Stimulated activated CD4-positive, alpha-beta T cell treated with anti-CD3 and anti-CD28 coated beads, Interleukin-15, amount 100 ng/mL, for 48 hours (primary cell): ENCODE results near the gene LPAR5.

ENCODE experiments used
- DNase-seq, 2 donors: peaks; one replicate each; pipeline ENCODE4 v3.0.0-alpha.2; 2020; ENCODE audit warnings: low read depth in 2 of 2

Gene LPAR5

GRCh38 chr12:6639151-6639801, 3.5 kb upstream of the LPAR5 start:
- no peak for DNase-seq

DNA sequence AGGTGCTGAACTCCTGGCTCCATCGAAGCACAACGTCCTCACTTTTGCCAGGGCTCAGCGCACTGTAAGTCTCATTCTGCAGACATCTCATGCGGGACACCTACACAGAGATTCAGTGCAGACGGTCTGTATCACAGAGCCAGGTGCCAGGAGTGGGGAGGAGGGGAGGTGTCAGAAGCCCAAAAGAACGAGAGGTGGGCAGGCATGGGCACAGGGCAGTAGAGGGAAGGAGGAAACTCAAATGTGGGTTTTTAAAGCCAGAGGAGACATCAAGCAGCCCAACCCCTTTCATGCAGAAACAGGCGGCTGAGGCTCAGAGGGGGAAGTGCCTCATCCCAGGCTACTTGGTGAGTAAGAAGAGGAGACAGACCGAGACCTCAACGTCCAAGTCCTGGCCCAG, 2.5 kb upstream of the LPAR5 start:
- no peak for DNase-seq

GRCh38 chr12:6635375-6635855, 344 bp downstream of the LPAR5 start:
- peak in 1 of 2 donors; percentile 56 for DNase-seq

DNA sequence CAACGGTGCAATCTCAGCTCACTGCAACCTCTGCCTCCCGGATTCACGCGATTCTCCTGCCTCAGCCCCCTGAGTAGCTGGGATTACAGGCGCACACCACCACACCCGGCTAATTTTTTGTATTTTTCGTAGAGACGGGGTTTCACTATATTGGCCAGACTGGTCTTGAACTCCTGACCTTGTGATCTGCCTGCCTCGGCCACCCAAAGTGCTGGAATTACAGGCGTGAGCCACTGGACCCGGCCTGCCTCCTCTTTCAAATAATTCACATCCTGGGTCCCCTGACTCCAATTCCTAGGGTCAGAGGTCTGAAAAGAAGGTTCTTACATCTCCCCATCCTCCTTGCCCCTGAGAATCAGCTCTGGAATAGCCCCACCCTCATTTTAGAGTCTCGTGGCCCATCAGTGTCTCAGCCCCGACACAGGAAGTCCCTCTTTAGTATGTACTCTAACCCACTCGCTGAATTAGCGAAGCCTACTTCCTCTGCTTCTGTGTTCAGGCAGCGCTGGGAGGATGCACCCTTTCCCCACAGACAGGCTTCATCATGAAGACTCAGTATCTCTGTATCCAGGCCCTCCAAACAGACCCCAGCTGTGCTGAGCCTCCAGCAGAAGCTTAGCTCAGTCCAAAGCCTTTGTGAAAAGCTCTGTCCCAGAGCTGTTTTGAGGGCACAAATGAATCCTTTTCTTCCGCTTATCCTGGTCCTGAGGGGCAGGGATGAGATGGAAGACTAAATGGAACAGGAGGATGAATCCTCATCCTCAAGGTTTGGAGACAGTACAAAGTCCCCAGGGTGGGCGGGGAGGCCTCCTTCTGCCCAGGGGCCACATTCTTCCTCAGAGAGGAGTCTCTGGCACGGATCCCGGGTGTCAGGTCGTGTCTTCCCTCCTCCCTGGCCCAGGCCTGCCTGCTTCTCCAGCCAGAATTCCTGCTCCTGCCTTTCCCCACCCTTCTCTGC, 3.5 kb downstream of the LPAR5 start:
- DNase-seq: no peak

GRCh38 chr12:6631549-6631961, 4.2 kb downstream of the LPAR5 start:
- no peak for DNase-seq

DNA sequence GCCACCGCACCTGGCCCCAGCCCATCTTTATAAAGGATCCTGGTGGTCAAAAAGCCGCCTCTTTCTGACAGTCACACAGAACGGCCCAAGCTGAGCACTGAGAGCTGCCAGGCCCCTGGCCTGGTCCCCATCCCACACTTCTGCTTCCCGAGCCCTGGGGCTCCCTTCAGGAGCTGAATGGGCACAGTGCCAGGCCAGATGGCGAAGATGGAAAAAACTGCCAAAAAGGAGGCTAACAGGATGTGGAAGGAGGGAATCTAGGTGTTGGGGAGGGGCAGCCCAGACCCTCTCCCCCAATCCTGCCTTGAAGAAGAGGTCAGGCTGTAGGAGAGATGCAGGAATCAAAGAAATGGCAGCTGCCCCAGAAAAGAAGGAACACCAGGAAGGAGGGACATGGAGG, 5.0 kb downstream of the LPAR5 start:
- no peak for DNase-seq

- no peak for DNase-seq
Measured at GRCh38 chr12:6627616-6628015, 8.1 kb downstream of the LPAR5 start.

DNA sequence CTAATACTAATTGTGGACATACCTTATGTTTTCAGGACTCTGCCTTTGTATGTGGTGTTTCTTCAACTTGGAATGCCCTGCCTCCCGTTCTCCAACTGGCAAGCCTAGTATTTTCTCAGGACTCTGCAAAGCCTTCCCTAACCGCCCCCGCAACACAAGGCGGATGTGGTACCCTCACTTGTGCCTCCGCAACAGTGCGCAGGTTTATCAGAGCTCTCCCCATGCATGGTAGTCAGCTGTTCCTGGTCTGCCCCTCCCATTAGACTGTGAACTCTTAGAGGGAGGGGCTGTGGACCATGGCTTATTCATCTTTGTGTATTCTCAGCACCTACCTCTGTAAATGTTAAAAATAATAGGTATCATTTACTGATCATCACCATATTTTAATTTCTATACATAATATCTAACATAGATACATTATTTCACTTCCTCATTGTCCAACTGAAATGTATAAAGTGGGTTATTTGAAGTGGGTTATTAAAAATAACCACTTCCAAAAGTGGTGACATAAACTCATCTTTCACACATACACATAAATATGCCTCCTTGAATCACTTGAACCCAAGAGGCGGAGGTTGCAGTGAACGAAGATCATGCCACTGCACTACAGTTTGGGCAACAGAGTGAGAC, 9.0 kb downstream of the LPAR5 start:
- no peak for DNase-seq

GRCh38 chr12:6620885-6621274, 14.9 kb downstream of the LPAR5 start:
- no peak for DNase-seq

GRCh38 chr12:6620137-6620884, 15.4 kb downstream of the LPAR5 start:
- no peak for DNase-seq

DNA sequence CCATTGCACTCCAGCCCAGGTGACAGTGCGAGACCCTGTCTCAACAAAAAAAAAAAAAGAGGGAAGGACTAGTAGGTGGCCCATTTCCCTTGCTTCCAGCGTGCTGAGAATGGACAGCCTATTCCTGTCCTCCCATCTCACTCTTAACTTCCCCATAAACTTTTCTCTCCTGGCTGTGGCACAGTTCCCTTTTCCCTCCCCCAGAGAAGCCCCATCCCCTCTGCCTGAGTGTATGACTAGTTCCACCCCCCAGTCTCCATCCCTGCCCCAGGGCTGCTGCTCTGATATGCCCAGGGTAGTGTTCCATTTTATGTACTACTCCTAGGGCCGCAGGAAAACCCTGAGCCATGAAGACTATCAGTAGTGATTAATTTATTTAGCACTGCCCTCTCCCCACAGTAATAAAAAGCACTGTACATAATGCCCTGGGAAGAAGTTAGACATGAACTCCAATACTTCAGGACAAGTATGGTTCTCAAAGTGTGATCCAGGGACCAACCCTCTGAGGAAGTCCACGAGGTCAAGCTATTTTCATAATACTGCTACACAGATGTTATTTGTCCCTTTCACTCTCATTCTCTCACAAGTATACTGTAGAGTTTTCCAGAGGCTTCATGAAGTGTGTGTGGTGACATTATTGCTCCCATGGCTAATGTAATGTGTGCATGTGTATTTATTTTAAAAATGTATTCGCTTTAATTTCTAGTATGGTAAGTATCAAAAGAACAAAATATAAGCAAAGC, 17.1 kb downstream of the LPAR5 start:
- no peak for DNase-seq

GRCh38 chr12:6615802-6616201, 20.0 kb downstream of the LPAR5 start:
- no peak for DNase-seq

DNA sequence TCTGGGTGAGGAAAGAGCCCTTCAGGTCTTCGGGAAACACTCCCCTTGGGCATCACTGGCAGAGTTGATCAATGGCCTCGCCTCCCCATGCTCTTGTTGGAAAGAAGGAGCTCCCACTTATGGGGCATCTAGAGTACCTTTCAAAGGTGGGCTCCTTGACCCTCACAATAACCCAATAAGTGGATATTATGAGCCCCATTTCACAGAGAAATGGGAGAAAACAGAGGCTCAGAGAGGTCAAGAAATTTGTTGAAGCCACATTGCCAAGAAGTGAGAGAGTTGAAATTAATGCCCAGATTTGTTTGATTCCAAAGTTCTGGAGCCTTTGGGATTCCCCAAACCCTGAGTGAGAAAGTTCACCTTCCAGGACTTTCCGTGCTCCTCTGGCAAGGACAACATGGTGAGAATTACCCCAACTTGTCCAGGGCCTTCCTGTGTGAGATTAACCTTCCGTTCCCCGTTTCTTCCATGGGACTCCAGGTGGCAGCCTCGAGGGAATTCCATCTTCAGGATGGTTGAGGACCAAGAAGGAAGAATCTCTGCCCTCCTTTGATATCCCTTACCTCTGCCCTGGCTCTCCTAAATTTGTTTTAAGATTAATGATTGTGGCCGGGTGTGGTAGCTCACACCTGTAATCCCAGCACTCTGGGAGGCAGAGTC, 21.1 kb downstream of the LPAR5 start:
- no peak for DNase-seq

DNA sequence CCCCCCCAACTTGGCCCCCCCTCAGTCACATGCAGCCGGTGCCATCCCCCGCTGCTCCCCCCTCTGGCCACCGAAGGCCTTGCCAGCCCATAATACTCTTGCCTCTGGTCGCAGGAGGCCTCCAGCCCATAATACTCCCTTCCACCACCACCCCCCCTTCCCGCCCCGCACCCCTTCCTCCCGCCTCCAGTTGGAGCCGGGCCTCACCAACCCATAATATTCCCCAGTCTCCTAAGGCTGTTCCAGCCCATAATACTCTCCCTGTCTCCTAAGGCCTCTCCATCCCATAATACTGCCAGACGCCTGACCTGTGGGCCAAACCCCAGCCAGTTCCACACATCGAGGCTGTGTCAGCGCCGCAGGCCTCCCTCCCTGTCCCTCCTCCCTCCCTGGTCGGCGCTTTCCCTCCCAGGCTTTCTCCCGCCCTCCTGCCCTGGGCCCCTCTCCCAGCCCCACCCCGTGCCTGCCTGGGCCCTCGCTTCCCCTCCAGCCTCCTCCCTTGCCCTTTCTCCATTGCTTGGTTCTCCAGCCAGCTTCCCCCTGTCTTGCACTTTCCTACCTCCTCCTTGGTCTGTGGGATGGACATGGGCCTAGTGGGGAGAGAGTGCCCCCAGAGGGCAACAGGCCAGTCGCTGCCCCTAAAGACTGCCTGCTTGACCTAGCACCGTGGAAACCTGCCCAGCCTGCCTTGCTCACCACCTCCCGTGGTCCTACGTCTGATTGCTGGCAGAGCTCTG, 21.8 kb downstream of the LPAR5 start:
- DNase-seq: no peak

- DNase-seq: no peak
Measured at GRCh38 chr12:6613015-6613775, 22.6 kb downstream of the LPAR5 start.

DNA sequence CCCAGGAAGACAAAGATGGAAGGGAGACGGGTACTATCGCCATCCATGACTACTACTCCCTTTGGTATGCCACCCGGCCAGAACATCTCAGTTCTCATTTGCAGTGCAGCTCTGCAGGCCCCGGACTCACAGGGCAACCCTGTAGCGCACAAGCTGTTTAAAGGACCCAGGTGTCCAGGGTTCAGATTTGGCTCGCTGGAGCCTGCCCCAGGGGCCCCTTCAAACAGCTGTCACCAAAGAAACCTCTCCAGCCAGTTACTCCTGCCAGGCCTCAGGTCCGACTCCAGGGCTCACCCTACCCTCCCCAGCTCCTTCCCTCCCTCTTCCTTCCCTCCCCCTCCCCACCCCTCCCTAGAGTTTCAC, 23.1 kb downstream of the LPAR5 start:
- no peak for DNase-seq

DNA sequence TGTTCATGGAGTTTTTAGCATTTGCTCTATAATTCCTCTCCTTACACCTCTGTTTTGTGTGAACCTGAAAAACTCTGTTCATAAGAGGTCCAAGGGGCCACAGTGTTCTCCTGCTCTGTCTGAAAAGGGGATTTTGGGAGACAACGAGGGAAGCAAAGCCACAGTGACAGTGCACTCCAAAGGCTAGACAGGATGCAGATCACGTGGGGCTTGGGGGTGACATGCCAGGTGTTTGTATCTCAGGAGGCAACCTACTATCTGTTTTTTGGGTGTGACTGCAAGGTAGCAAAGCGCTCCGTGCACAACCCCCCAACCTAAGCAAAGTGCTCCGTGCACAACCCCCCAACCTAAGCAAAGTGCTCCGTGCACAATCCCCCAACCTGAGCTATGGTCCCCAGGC, 23.5 kb downstream of the LPAR5 start:
- no peak for DNase-seq

DNA sequence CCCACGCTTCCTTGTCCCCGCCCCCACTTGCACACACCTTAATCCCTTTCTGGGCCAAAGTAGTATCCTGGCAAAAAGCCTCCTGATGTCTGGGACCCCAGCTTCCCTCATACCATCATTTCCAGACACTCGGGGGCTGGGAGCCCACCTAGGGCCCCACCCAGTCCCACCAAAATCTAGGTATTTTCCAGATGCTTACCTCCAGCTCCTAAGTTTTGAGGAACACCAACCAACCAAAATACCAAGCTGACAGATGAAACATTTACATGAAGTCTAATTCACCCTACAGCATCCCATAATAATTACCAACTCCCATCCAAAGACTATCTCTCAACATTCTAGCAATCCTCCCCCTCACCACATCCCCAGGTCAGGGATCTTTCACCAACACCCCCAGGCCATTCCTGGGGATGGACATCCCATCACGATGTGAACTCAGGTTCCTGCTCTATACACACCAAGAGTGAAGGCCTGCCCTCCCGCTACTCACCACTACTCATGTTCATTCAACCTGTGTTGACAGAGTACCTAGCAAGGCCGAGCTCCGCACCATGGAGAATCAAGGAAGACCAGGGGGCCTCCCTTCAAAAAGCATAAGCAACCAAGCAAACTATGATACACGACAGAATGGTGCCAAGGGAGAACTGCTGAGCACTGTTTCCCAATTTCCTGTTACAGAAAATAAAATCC, 27.0 kb downstream of the LPAR5 start:
- DNase-seq: no peak
